DOHH2 (cell line): ENCODE measurements around the gene PLEKHA3.

ENCODE experiments used
- H3F3A ChIP-seq: fragments of 200-600 bp; sonication (generic), shearing (Covaris generic); 2 replicates; pipeline ENCODE4 v1.6.0; 2016; ENCODE audit warnings: antibody characterized with exemption, mild to moderate bottlenecking; ENCODE audit not compliant: control insufficient read depth, insufficient read depth
- H3K27ac ChIP-seq: fragments of 200-600 bp; sonication (generic); 2 replicates; pipeline ENCODE4 v1.5.1; 2014; ENCODE audit warnings: low read depth, mild to moderate bottlenecking, low read length, moderate library complexity
- H3K27me3 ChIP-seq: fragments of 200-600 bp; sonication (generic); 2 replicates; pipeline ENCODE4 v1.6.1; 2014; ENCODE audit warnings: mild to moderate bottlenecking, low read length, mixed read lengths; ENCODE audit not compliant: control insufficient read depth
- H3K36me3 ChIP-seq: fragments of 200-600 bp; sonication (generic); 2 replicates; pipeline ENCODE4 v1.6.1; 2014; ENCODE audit warnings: mild to moderate bottlenecking, low read length, moderate library complexity, mixed read lengths; ENCODE audit not compliant: control insufficient read depth
- H3K4me1 ChIP-seq: fragments of 200-600 bp; sonication (generic); 2 replicates; pipeline ENCODE4 v1.6.1; 2014; ENCODE audit warnings: mild to moderate bottlenecking, low read length, mixed read lengths; ENCODE audit not compliant: control insufficient read depth
- H3K4me2 ChIP-seq: fragments of 200-600 bp; sonication (generic); 2 replicates; pipeline ENCODE4 v1.6.0; 2014; ENCODE audit warnings: mild to moderate bottlenecking, low read length, moderate library complexity
- H3K4me3 ChIP-seq: fragments of 200-600 bp; sonication (generic); 2 replicates; pipeline ENCODE4 v1.5.1; 2014; ENCODE audit warnings: mild to moderate bottlenecking, low read length, mixed read lengths
- H3K79me2 ChIP-seq: fragments of 200-600 bp; sonication (generic); 2 replicates; pipeline ENCODE4 v1.6.1; 2014; ENCODE audit warnings: mild to moderate bottlenecking, low read length, mixed read lengths; ENCODE audit not compliant: control insufficient read depth
- H3K9me2 ChIP-seq: fragments of 200-600 bp; sonication (generic); replicated peaks from 2 replicates; pipeline ENCODE4 v1.6.1; 2014; ENCODE audit warnings: mild to moderate bottlenecking, low read length, mixed read lengths; ENCODE audit not compliant: control insufficient read depth
- H3K9me3 ChIP-seq: fragments of 200-600 bp; sonication (generic); 2 replicates; pipeline ENCODE4 v1.6.1; 2014; ENCODE audit warnings: antibody characterized with exemption, low read length, mixed read lengths; ENCODE audit not compliant: control insufficient read depth, insufficient read depth
- H4K20me1 ChIP-seq: fragments of 200-600 bp; sonication (generic); 2 replicates; pipeline ENCODE4 v1.6.0; 2014; ENCODE audit warnings: low read depth, mild to moderate bottlenecking, antibody characterized with exemption, low read length, moderate library complexity; ENCODE audit not compliant: control insufficient read depth, insufficient read depth
- CTCF ChIP-seq: fragments of 200-600 bp; sonication (generic); IDR thresholded peaks from one replicate; pipeline ENCODE4 v1.5.1; 2014; ENCODE audit warnings: antibody characterized with exemption, mild to moderate bottlenecking, low read depth, low read length; ENCODE audit not compliant: poor library complexity, severe bottlenecking
- EZH2phosphoT487 ChIP-seq: fragments of 200-600 bp; sonication (generic); IDR thresholded peaks from 2 replicates; pipeline ENCODE4 v1.6.1; 2017; ENCODE audit warnings: borderline replicate concordance, mild to moderate bottlenecking, antibody characterized with exemption, low read length, moderate library complexity, mixed read lengths

The PLEKHA3 gene

GRCh38 chr2:178502751-178503150 is 22.5 kb downstream of the PLEKHA3 start:
- Histone ChIP-seq H3F3A (no peaks in the 10 kb centered on the region; the same call in 1 of the 2 replicates), H3K9me3 (no peaks in the 10 kb centered on the region), H3K79me2 (no peaks in the 10 kb centered on the region), H3K27me3 (no peaks in the 10 kb centered on the region), H3K36me3 (peaks cover 67% of the 10 kb centered on the region), H3K9me2 (no peaks in the 10 kb centered on the region), H3K4me2 (no peak overlapping the region), H4K20me1 (no peaks in the 10 kb centered on the region), H3K27ac (no peak overlapping the region), H3K4me3 (no peak overlapping the region), H3K4me1 (peaks cover 7% of the 10 kb centered on the region)
- TF ChIP-seq EZH2phosphoT487, result no peak
- no peak for TF ChIP-seq CTCF

GRCh38 chr2:178506101-178506500 is 25.8 kb downstream of the PLEKHA3 start:
- H3K27ac ChIP-seq, result no peak overlapping the region
- no peaks in the 10 kb centered on the region for H3K79me2 ChIP-seq
- no peaks in the 10 kb centered on the region for H3F3A ChIP-seq
- H3K4me3 ChIP-seq, result no peak overlapping the region
- no peaks in the 10 kb centered on the region for H3K9me3 ChIP-seq
- TF ChIP-seq CTCF (no peak), EZH2phosphoT487 (no peak)
- peaks cover 37% of the 10 kb centered on the region for H3K36me3 ChIP-seq
- no peaks in the 10 kb centered on the region for H3K4me1 ChIP-seq
- H3K9me2 ChIP-seq, result no peaks in the 10 kb centered on the region
- no peaks in the 10 kb centered on the region for H3K27me3 ChIP-seq
- no peak overlapping the region for H3K4me2 ChIP-seq
- H4K20me1 ChIP-seq, result no peaks in the 10 kb centered on the region

- Histone ChIP-seq H3K79me2 (no peaks in the 10 kb centered on the region), H3K27ac (no peak overlapping the region)
Observed at GRCh38 chr2:178506524-178506923, 26.3 kb downstream of the PLEKHA3 start.

More at GRCh38 chr2:178506524-178506923, 26.3 kb downstream of the PLEKHA3 start:
- Histone ChIP-seq H3K4me1 (no peaks in the 10 kb centered on the region), H3K36me3 (peaks cover 34% of the 10 kb centered on the region), H3K27me3 (no peaks in the 10 kb centered on the region), H3K4me2 (no peak overlapping the region), H3K9me3 (no peaks in the 10 kb centered on the region), H3K4me3 (no peak overlapping the region), H4K20me1 (no peaks in the 10 kb centered on the region), H3K9me2 (no peaks in the 10 kb centered on the region), H3F3A (no peaks in the 10 kb centered on the region)
- no peak for TF ChIP-seq EZH2phosphoT487
- no peak for TF ChIP-seq CTCF
